Measurements from ENCODE around the gene TRAPPC3L.
A peak's percentile ranks its signal among the peaks of the same experiment; 100 is the strongest.

TRAPPC3L gene

GRCh38 chr6:116529466-116530290, 15.8 kb downstream of the TRAPPC3L start:
- Histone ChIP-seq H3K27me3 (ENCODE audit: control insufficient read depth, insufficient read depth, low read length) (no peaks in the 10 kb centered on the region), H3K4me3 (ENCODE audit: low read length) (no peak overlapping the region), H3K9ac (ENCODE audit: low read depth, low read length) (no peak overlapping the region), H3K4me2 (ENCODE audit: low read length) (no peak overlapping the region), H3K9me3 (replicated peaks; ENCODE audit: low read length) (no peaks in the 10 kb centered on the region), H3K36me3 (ENCODE audit: insufficient read depth, low read length) (no peaks in the 10 kb centered on the region), H3K4me1 (ENCODE audit: control insufficient read depth, insufficient read depth, low read length) (peaks cover 11% of the 10 kb centered on the region)

GRCh38 chr6:116528780-116529179, 16.7 kb downstream of the TRAPPC3L start:
- H3K9ac ChIP-seq (ENCODE audit: low read depth, low read length), result no peak overlapping the region
- no peaks in the 10 kb centered on the region for H3K9me3 ChIP-seq (replicated peaks; ENCODE audit: low read length)
- peak overlapping the region; percentile 4 for H3K4me2 ChIP-seq (ENCODE audit: low read length)
- H3K36me3 ChIP-seq (ENCODE audit: insufficient read depth, low read length), result no peaks in the 10 kb centered on the region
- no peak overlapping the region for H3K4me3 ChIP-seq (ENCODE audit: low read length)
- H3K27me3 ChIP-seq (ENCODE audit: control insufficient read depth, insufficient read depth, low read length), result no peaks in the 10 kb centered on the region
- peaks cover 11% of the 10 kb centered on the region for H3K4me1 ChIP-seq (ENCODE audit: control insufficient read depth, insufficient read depth, low read length)

DNA sequence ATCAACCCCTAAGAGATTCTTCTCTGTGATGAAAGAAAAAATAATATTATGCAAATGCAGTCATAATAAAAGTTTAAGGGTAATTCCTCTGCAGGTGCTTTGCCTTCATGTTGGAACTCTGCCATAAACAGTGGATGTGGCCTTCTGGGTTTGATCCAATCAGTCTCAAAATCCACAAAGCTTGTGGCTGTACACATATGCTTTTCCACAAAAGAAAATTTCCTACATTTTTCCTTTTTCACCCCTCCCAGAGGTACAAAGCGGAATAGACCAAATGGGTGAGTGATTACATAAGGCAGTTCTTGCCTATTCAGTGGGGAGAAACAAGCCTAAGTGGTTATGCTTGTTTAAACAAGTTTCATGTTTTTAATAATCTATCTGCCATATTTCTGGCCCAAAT, 17.4 kb downstream of the TRAPPC3L start:
- Histone ChIP-seq H3K9ac (ENCODE audit: low read depth, low read length) (no peak overlapping the region), H3K27me3 (ENCODE audit: control insufficient read depth, insufficient read depth, low read length) (no peaks in the 10 kb centered on the region), H3K4me2 (ENCODE audit: low read length) (no peak overlapping the region), H3K4me1 (ENCODE audit: control insufficient read depth, insufficient read depth, low read length) (peaks cover 11% of the 10 kb centered on the region), H3K36me3 (ENCODE audit: insufficient read depth, low read length) (no peaks in the 10 kb centered on the region), H3K4me3 (ENCODE audit: low read length) (no peak overlapping the region), H3K9me3 (replicated peaks; ENCODE audit: low read length) (no peaks in the 10 kb centered on the region)

DNA sequence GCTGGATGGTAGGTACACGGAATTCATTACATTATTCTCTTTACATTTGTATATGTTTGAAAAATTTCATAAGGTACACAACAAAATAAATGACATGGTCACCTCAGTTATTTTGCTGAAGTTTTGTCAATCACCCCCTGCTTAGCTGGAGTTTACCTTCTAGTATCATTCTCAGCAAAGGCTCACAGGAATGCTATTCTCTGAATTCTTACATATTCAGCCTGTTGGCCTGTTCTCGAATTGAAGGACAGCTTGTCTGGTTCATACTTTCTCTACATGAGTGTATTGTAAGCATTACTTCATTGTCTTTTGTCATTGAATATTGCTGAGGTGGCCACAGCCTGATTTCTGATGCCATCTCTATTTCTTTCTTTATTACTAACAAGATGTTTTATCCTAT, 21.2 kb downstream of the TRAPPC3L start:
- H3K36me3 ChIP-seq (ENCODE audit: insufficient read depth, low read length), result no peaks in the 10 kb centered on the region
- no peak overlapping the region for H3K4me2 ChIP-seq (ENCODE audit: low read length)
- no peak overlapping the region for H3K9ac ChIP-seq (ENCODE audit: low read depth, low read length)
- no peaks in the 10 kb centered on the region for H3K27me3 ChIP-seq (ENCODE audit: control insufficient read depth, insufficient read depth, low read length)
- H3K4me3 ChIP-seq (ENCODE audit: low read length), result no peak overlapping the region
- H3K9me3 ChIP-seq (replicated peaks; ENCODE audit: low read length), result no peaks in the 10 kb centered on the region
- H3K4me1 ChIP-seq (ENCODE audit: control insufficient read depth, insufficient read depth, low read length), result peaks cover 11% of the 10 kb centered on the region

DNA sequence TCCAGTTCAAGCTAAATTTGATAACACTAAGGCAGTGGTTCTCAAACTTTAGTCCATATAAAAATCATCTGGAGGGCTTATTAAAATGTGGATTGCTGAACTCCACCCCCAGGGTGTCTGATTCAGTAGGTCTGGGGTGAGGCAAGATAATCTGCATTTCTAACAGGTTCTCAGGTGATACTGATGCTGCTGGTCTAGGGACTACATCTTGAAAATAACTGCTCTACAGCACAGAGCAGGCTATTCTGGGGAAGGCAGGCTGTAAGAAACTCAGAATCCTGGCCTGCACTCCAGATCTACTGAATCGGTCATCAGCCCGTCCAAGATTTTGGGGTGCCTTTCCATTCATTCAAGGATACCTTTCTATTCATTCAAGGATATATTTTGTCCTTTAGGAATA, 22.6 kb downstream of the TRAPPC3L start:
- H3K4me2 ChIP-seq (ENCODE audit: low read length), result no peak overlapping the region

DNA sequence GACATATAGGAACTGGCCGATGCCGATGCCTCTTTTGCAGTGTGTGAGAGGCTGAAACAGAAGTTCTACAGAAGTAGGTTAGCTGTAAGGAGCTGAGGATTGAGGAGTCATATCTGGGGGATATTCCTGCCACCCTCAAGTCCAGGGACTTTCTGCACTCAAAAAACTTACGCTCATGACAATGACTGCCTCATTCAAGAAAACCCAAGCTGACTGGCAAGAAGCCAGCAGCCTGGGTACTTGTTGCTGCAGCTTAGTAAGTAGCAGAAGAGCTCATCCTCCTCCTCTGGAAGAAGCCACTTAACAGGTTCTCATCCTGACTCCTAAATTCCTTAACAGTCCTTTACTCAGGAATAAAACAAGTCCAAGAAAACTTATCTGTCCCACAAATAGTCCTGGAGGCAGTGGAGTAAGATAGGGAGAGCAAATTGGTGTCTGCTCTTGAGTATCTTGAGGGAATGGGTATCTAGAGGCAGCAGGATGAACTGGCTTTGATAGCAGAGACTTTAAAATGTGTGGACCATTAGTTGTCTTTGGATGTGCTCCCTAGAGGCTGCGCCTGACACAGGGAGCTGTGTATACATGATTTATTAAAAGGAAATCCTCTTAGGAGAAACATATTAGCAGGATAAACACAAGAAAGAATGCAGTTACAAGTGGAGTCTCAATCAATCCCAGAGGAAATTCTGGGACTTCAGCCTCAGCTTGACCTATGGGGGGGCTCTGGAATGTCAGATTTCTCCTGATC, 26.7 kb downstream of the TRAPPC3L start:
- Histone ChIP-seq H3K36me3 (ENCODE audit: insufficient read depth, low read length) (peaks cover 9% of the 10 kb centered on the region), H3K9ac (ENCODE audit: low read depth, low read length) (no peak overlapping the region), H3K27me3 (ENCODE audit: control insufficient read depth, insufficient read depth, low read length) (no peaks in the 10 kb centered on the region), H3K4me1 (ENCODE audit: control insufficient read depth, insufficient read depth, low read length) (peaks cover 4% of the 10 kb centered on the region), H3K4me2 (ENCODE audit: low read length) (no peak overlapping the region), H3K9me3 (replicated peaks; ENCODE audit: low read length) (no peaks in the 10 kb centered on the region), H3K4me3 (ENCODE audit: low read length) (no peak overlapping the region)

More for the DNA sequence above, 22.6 kb downstream of the TRAPPC3L start:
- no peaks in the 10 kb centered on the region for H3K4me1 ChIP-seq (ENCODE audit: control insufficient read depth, insufficient read depth, low read length)
- no peak overlapping the region for H3K9ac ChIP-seq (ENCODE audit: low read depth, low read length)
- H3K36me3 ChIP-seq (ENCODE audit: insufficient read depth, low read length), result no peaks in the 10 kb centered on the region
- no peaks in the 10 kb centered on the region for H3K9me3 ChIP-seq (replicated peaks; ENCODE audit: low read length)
- H3K27me3 ChIP-seq (ENCODE audit: control insufficient read depth, insufficient read depth, low read length), result no peaks in the 10 kb centered on the region
- no peak overlapping the region for H3K4me3 ChIP-seq (ENCODE audit: low read length)

DNA sequence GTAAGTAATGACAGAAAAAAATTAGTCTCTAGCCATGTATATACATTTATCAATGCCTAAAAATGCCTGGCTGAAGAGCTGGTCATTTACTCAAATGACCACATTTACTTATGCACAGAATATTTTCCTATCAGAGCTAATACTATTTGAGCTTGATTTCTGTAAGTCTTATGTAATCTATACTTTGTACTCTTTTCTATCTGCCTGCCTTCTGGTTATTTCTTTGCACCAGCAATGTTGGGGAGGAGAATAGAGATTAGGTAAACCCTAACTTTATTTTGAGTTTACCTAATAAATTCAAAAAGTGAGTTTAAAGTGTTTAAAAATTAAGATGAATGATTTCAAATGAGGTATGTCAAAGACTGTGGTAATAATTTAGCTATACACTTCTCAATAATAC, 30.3 kb downstream of the TRAPPC3L start:
- H3K4me1 ChIP-seq (ENCODE audit: control insufficient read depth, insufficient read depth, low read length), result peaks cover 14% of the 10 kb centered on the region
- no peaks in the 10 kb centered on the region for H3K9me3 ChIP-seq (replicated peaks; ENCODE audit: low read length)
- no peaks in the 10 kb centered on the region for H3K27me3 ChIP-seq (ENCODE audit: control insufficient read depth, insufficient read depth, low read length)
- H3K4me2 ChIP-seq (ENCODE audit: low read length), result no peak overlapping the region
- H3K4me3 ChIP-seq (ENCODE audit: low read length), result no peak overlapping the region
- H3K9ac ChIP-seq (ENCODE audit: low read depth, low read length), result no peak overlapping the region
- peaks cover 9% of the 10 kb centered on the region for H3K36me3 ChIP-seq (ENCODE audit: insufficient read depth, low read length)

GRCh38 chr6:116514111-116514510, 31.4 kb downstream of the TRAPPC3L start:
- Histone ChIP-seq H3K4me2 (ENCODE audit: low read length) (peak overlapping the region; percentile 84), H3K9me3 (replicated peaks; ENCODE audit: low read length) (no peaks in the 10 kb centered on the region), H3K9ac (ENCODE audit: low read depth, low read length) (no peak overlapping the region), H3K4me3 (ENCODE audit: low read length) (peak overlapping the region; percentile 69), H3K4me1 (ENCODE audit: control insufficient read depth, insufficient read depth, low read length) (peaks cover 14% of the 10 kb centered on the region), H3K36me3 (ENCODE audit: insufficient read depth, low read length) (peaks cover 9% of the 10 kb centered on the region), H3K27me3 (ENCODE audit: control insufficient read depth, insufficient read depth, low read length) (no peaks in the 10 kb centered on the region)

DNA sequence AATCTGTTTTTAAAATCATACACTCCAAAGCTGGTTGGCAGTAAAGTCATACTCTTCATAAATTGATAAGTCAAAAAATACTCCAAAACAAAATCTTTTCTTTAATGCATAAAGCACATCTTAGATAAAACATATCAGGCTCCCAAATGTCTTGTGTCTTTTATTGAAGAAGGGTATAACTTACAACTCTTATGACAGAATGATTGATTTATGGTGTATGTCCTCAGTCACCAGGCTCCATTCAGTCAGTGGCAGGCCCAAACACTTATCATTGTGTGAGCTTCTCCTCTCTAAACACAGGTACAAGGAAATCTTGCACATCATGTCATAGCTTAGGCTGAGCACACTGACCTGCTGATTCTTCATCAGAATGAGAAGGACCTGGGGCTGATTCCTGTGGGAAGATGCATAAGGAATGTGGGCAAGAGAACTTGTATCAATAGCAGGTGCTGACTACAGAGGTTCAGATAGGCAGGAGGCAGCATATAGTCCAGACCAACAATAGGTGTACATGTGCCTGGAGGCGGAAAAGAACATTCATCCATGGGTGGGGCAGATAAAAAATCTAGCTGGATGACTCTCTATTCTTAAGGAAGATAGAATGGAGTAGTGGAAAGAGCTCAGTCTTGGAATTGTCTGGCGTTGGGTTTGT, 32.1 kb downstream of the TRAPPC3L start:
- Histone ChIP-seq H3K4me2 (ENCODE audit: low read length) (peak overlapping the region; percentile 84), H3K9ac (ENCODE audit: low read depth, low read length) (peak overlapping the region; percentile 86), H3K27me3 (ENCODE audit: control insufficient read depth, insufficient read depth, low read length) (no peaks in the 10 kb centered on the region), H3K4me1 (ENCODE audit: control insufficient read depth, insufficient read depth, low read length) (peaks cover 14% of the 10 kb centered on the region), H3K9me3 (replicated peaks; ENCODE audit: low read length) (no peaks in the 10 kb centered on the region), H3K36me3 (ENCODE audit: insufficient read depth, low read length) (peaks cover 9% of the 10 kb centered on the region), H3K4me3 (ENCODE audit: low read length) (peak overlapping the region; percentile 69)

GRCh38 chr6:116512734-116513133, 32.8 kb downstream of the TRAPPC3L start:
- Histone ChIP-seq H3K9me3 (replicated peaks; ENCODE audit: low read length) (no peaks in the 10 kb centered on the region), H3K4me3 (ENCODE audit: low read length) (peak overlapping the region; percentile 69), H3K9ac (ENCODE audit: low read depth, low read length) (peak overlapping the region; percentile 86), H3K4me2 (ENCODE audit: low read length) (peak overlapping the region; percentile 84), H3K4me1 (ENCODE audit: control insufficient read depth, insufficient read depth, low read length) (peaks cover 15% of the 10 kb centered on the region), H3K27me3 (ENCODE audit: control insufficient read depth, insufficient read depth, low read length) (no peaks in the 10 kb centered on the region), H3K36me3 (ENCODE audit: insufficient read depth, low read length) (peaks cover 9% of the 10 kb centered on the region)

DNA sequence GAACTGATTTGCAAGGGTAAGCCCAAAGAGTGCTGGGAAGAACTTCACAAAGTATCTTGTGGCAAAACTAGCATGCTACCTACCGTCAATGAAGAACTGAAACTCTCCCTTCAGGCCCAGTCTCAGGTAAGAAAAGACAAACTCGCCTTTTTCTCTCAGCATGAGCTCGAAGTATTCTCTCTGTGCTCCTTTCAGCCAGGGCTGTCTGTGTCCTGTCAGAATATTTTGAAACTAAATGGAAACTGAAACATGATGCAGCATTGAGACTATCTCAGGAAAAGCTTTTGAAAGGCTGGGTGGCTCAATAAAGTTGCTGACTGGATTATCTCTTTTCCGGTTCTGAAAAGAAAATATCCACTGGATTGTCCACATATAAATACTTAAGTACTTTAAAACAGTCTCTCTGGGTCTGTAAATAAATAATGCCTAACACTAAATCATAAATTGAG, 33.3 kb downstream of the TRAPPC3L start:
- H3K36me3 ChIP-seq (ENCODE audit: insufficient read depth, low read length), result peaks cover 9% of the 10 kb centered on the region
- H3K27me3 ChIP-seq (ENCODE audit: control insufficient read depth, insufficient read depth, low read length), result no peaks in the 10 kb centered on the region
- peaks cover 20% of the 10 kb centered on the region for H3K4me1 ChIP-seq (ENCODE audit: control insufficient read depth, insufficient read depth, low read length)
- H3K4me2 ChIP-seq (ENCODE audit: low read length), result peak overlapping the region; percentile 84
- peak overlapping the region; percentile 69 for H3K4me3 ChIP-seq (ENCODE audit: low read length)
- no peaks in the 10 kb centered on the region for H3K9me3 ChIP-seq (replicated peaks; ENCODE audit: low read length)
- peak overlapping the region; percentile 86 for H3K9ac ChIP-seq (ENCODE audit: low read depth, low read length)
